HEK293 (cell line): ENCODE data around the gene TXNRD2.
A peak's percentile ranks its signal among the peaks of the same experiment; 100 is the strongest.

Experiments
- CTCF ChIA-PET: fragments of 350-600 bp; formaldehyde crosslinking; extraction: SDS; loops from one replicate; lab custom pipeline; 2021; ENCODE audit warnings: antibody characterized with exemption; lab: Yijun Ruan, JAX
- POLR2A ChIA-PET: fragments of 300-600 bp; formaldehyde crosslinking; extraction: SDS; loops from one replicate; lab custom pipeline; 2020; ENCODE audit warnings: antibody characterized with exemption, inconsistent platforms; lab: Yijun Ruan, JAX
- H3K27ac ChIP-seq: fragments of 200-500 bp; sonication (Bioruptor generic); 2 replicates; pipeline ENCODE4 v1.5.1; 2014; ENCODE audit warnings: low read depth, low read length, control low read depth, inconsistent platforms; ENCODE audit errors: extremely low read depth
- H3K36me3 ChIP-seq, 2 experiments: fragments of 200-500 bp in 1 of 2; sonication (Bioruptor generic) in 1 of 2; 1 replicate in 1 of 2; 2 replicates in 1 of 2; pipeline ENCODE4 v1.5.1; 2014 to 2017; ENCODE audit warnings: inconsistent platforms in 2 of 2, low read length in 2 of 2; ENCODE audit not compliant: control insufficient read depth in 2 of 2, insufficient read depth in 1 of 2
- H3K4me1 ChIP-seq: fragments of 200-500 bp; sonication (Bioruptor generic); 2 replicates; pipeline ENCODE4 v1.5.1; 2014; ENCODE audit warnings: mild to moderate bottlenecking, low read length, inconsistent platforms; ENCODE audit not compliant: control insufficient read depth, insufficient read depth
- H3K4me3 ChIP-seq: 2 replicates; pipeline ENCODE4 v1.5.1; 2011; ENCODE audit warnings: low read depth, mild to moderate bottlenecking, control low read depth, low read length, moderate library complexity
- H3K9me3 ChIP-seq: fragments of 200-500 bp; sonication (Bioruptor generic); 2 replicates; pipeline ENCODE4 v1.5.1; 2014; ENCODE audit warnings: low read depth, low read length, inconsistent platforms; ENCODE audit not compliant: control insufficient read depth, insufficient read depth
- EGR2 ChIP-seq: fragments of 450-650 bp; formaldehyde crosslinking; IDR thresholded peaks from 2 replicates; pipeline ENCODE4 v1.5.1; 2016; ENCODE audit warnings: low read depth, missing biosample characterization, missing genetic modification characterization
- GLIS1 ChIP-seq: fragments of 450-650 bp; formaldehyde crosslinking; IDR thresholded peaks from 2 replicates; pipeline ENCODE4 v1.5.1; 2016; ENCODE audit warnings: missing biosample characterization, missing genetic modification characterization
- GLIS2 ChIP-seq: fragments of 450-650 bp; formaldehyde crosslinking; IDR thresholded peaks from 2 replicates; pipeline ENCODE4 v1.5.1; 2016; ENCODE audit warnings: missing biosample characterization, missing genetic modification characterization
- HOXD13 ChIP-seq: sonication (generic); formaldehyde crosslinking; IDR thresholded peaks from 2 replicates; pipeline ENCODE4 v1.8.0; 2022; ENCODE audit warnings: missing genetic modification reagents, borderline replicate concordance
- KLF1 ChIP-seq: fragments of 450-650 bp; formaldehyde crosslinking; IDR thresholded peaks from 2 replicates; pipeline ENCODE4 v1.5.1; 2016; ENCODE audit warnings: missing biosample characterization, missing genetic modification characterization
- KLF9 ChIP-seq: fragments of 450-650 bp; formaldehyde crosslinking; IDR thresholded peaks from 2 replicates; pipeline ENCODE4 v1.5.1; 2016; ENCODE audit warnings: missing biosample characterization, missing genetic modification characterization, low read depth
- SP7 ChIP-seq: fragments of 450-650 bp; formaldehyde crosslinking; IDR thresholded peaks from 2 replicates; pipeline ENCODE4 v1.5.1; 2016; ENCODE audit warnings: missing biosample characterization, missing genetic modification characterization
- ZBTB44 ChIP-seq: fragments of 450-650 bp; IDR thresholded peaks from 2 replicates; pipeline ENCODE4 v1.5.1; 2018; ENCODE audit warnings: missing biosample characterization, mild to moderate bottlenecking, missing genetic modification characterization
- ZFHX2 ChIP-seq: fragments of 450-650 bp; formaldehyde crosslinking; conservative IDR thresholded peaks from 2 replicates; pipeline ENCODE4 v1.5.1; 2016; ENCODE audit warnings: missing biosample characterization, missing genetic modification characterization
- ZIC2 ChIP-seq: fragments of 450-650 bp; formaldehyde crosslinking; IDR thresholded peaks from 2 replicates; pipeline ENCODE4 v1.5.1; 2016; ENCODE audit warnings: missing biosample characterization, missing genetic modification characterization
- ZNF140 ChIP-seq: fragments of 450-650 bp; formaldehyde crosslinking; IDR thresholded peaks from 2 replicates; pipeline ENCODE4 v1.5.1; 2016; ENCODE audit warnings: missing biosample characterization, missing genetic modification characterization
- ZNF24 ChIP-seq: fragments of 450-650 bp; formaldehyde crosslinking; IDR thresholded peaks from 2 replicates; pipeline ENCODE4 v1.5.1; 2016; ENCODE audit warnings: missing biosample characterization, missing genetic modification characterization
- ZNF366 ChIP-seq: fragments of 450-650 bp; formaldehyde crosslinking; conservative IDR thresholded peaks from 2 replicates; pipeline ENCODE4 v1.5.1; 2016; ENCODE audit warnings: missing biosample characterization, missing genetic modification characterization
- ZNF37A ChIP-seq: fragments of 450-650 bp; IDR thresholded peaks from 2 replicates; pipeline ENCODE4 v1.5.1; 2018; ENCODE audit warnings: missing biosample characterization, missing genetic modification characterization
- ZNF555 ChIP-seq: fragments of 450-650 bp; formaldehyde crosslinking; conservative IDR thresholded peaks from 2 replicates; pipeline ENCODE4 v1.5.1; 2017; ENCODE audit warnings: missing biosample characterization, mild to moderate bottlenecking, missing genetic modification characterization, inconsistent platforms
- ZNF560 ChIP-seq: fragments of 450-650 bp; formaldehyde crosslinking; IDR thresholded peaks from 2 replicates; pipeline ENCODE4 v1.5.1; 2017; ENCODE audit warnings: missing biosample characterization, missing genetic modification characterization, borderline replicate concordance
- ZNF561 ChIP-seq: fragments of 450-650 bp; IDR thresholded peaks from 2 replicates; pipeline ENCODE4 v1.5.1; 2018; ENCODE audit warnings: missing biosample characterization, missing genetic modification characterization, borderline replicate concordance
- ZNF596 ChIP-seq: fragments of 450-650 bp; IDR thresholded peaks from 2 replicates; pipeline ENCODE4 v1.5.0; 2018; ENCODE audit warnings: missing biosample characterization, mild to moderate bottlenecking, missing genetic modification characterization, moderate library complexity
- ZNF624 ChIP-seq: fragments of 450-650 bp; formaldehyde crosslinking; IDR thresholded peaks from 2 replicates; pipeline ENCODE4 v1.5.1; 2017; ENCODE audit warnings: missing biosample characterization, missing genetic modification characterization
- TF ChIP-seq, protein P1 (sequence below): fragments of 450-650 bp; formaldehyde crosslinking; IDR thresholded peaks from 2 replicates; pipeline ENCODE4 v1.5.1; 2016; ENCODE audit warnings: missing biosample characterization, missing genetic modification characterization
- TF ChIP-seq, protein P2 (sequence below): fragments of 450-650 bp; formaldehyde crosslinking; IDR thresholded peaks from 2 replicates; pipeline ENCODE4 v1.5.1; 2016; ENCODE audit warnings: missing biosample characterization, missing genetic modification characterization
- TF ChIP-seq, protein P3 (sequence below): fragments of 450-650 bp; formaldehyde crosslinking; IDR thresholded peaks from 2 replicates; pipeline ENCODE4 v1.5.1; 2016; ENCODE audit warnings: missing biosample characterization, missing genetic modification characterization

The TXNRD2 gene

DNA sequence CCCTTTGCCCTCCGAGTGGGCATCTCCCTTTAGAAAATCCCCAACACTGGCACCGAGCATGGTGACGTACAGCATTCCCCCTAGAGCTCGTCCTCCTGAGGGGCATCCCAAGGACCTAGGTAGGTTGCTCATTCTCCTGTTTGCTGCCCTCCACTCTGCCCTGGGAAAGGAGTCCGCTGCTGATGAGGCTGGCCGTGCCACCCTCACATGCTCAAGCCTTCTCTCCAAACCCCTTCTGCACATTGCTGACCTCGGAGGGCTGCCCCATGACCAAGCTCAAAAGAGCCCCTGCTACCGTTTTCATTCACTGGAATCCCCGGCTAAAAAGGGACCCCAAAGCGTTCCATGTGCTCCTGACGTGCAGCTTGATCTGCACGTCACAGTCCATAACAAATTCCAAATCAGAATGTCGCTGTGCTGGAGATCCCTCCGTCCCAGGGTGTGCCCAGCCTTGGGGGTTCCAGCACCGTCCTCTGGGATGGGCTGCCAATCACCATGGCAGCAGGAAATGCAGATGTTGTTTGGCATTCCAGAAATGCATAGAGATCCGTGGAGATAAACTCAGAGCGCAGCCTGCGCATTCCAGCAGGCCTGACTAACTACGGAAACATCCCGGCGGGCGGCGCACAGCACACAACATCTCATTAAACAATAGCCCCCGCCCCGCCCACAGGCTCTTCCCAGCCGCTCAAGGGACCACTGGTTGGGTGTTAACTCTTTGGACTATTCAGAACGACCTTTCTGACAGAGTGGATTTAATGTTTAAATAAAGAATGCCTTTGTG lies 60.6 kb downstream of the TXNRD2 start (continued):
- TF ChIP-seq, protein P1, sequence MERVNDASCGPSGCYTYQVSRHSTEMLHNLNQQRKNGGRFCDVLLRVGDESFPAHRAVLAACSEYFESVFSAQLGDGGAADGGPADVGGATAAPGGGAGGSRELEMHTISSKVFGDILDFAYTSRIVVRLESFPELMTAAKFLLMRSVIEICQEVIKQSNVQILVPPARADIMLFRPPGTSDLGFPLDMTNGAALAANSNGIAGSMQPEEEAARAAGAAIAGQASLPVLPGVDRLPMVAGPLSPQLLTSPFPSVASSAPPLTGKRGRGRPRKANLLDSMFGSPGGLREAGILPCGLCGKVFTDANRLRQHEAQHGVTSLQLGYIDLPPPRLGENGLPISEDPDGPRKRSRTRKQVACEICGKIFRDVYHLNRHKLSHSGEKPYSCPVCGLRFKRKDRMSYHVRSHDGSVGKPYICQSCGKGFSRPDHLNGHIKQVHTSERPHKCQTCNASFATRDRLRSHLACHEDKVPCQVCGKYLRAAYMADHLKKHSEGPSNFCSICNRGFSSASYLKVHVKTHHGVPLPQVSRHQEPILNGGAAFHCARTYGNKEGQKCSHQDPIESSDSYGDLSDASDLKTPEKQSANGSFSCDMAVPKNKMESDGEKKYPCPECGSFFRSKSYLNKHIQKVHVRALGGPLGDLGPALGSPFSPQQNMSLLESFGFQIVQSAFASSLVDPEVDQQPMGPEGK (tag by site-specific recombination), result 0 out of 2 replicates have a peak, but pooled peaks have one; percentile 11
- TF ChIP-seq ZNF366 (tag by site-specific recombination) (0 out of 2 replicates have a peak, but pooled peaks have one; percentile 23), ZNF140 (tag by site-specific recombination) (no peak), SP7 (tag by site-specific recombination) (peak; percentile 93), KLF9 (tag by site-specific recombination) (peak; percentile 76), ZNF561 (no peak)

DNA sequence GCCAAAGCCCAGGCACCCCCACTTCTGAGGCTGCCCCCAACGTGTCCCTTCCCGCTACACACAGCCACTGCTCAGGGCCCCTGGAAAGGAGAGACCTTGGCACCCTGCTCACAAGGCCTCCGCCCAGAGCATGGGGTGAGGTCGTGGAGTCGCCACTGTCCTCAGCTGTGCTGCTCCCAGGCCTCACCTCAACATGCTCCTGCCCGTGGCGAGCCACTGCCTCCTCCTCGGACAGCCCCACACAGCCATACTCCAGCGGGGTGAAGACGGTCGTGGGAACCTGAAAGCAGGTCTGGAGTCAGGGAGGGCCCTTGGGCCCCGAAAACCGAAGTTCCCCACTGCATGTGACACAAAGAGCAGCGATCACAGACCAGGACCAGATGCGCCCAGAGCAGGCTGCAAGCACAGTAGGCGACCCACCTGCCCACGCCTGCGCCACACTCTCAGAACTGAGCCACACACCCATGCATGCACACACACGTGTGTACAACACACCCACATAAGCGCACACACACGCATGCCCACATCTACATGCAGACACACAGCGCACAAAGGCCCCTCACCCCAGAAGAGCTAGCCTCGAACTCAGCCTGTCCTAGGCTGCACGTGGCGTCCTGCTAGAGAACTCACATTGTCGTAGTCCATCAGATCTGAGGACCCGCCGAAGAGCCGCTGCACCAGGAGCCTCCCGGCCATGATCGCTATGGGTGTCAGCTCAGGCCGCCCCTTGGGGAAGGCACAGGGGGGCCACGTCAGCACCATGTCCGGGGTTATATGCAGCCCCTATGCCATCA lies 61.4 kb downstream of the TXNRD2 start:
- Histone ChIP-seq H3K4me3 (no peak overlapping the region), H3K27ac (no peak overlapping the region), H3K9me3 (no peaks in the 10 kb centered on the region), H3K36me3 (no peaks in the 10 kb centered on the region), H3K4me1 (peaks cover 21% of the 10 kb centered on the region)
- ChIA-PET POLR2A (interaction anchor here (1.0 to 2.4 kb wide), 7 partner anchors 11 to 74 kb away, joined by 3 to 8 read pairs (median 5); partner anchors contain the start of genes GNB1L and RTL10), CTCF (interaction anchor here (0.5 to 1.5 kb wide), 5 partner anchors 13 to 1865 kb away, joined by 3 to 6 read pairs (median 4); no protein-coding TSS in a partner anchor)
- TF ChIP-seq ZNF596 (tag by site-specific recombination), result no peak
- TF ChIP-seq ZFHX2 (tag by site-specific recombination), result peak; percentile 68
- TF ChIP-seq, protein P2, sequence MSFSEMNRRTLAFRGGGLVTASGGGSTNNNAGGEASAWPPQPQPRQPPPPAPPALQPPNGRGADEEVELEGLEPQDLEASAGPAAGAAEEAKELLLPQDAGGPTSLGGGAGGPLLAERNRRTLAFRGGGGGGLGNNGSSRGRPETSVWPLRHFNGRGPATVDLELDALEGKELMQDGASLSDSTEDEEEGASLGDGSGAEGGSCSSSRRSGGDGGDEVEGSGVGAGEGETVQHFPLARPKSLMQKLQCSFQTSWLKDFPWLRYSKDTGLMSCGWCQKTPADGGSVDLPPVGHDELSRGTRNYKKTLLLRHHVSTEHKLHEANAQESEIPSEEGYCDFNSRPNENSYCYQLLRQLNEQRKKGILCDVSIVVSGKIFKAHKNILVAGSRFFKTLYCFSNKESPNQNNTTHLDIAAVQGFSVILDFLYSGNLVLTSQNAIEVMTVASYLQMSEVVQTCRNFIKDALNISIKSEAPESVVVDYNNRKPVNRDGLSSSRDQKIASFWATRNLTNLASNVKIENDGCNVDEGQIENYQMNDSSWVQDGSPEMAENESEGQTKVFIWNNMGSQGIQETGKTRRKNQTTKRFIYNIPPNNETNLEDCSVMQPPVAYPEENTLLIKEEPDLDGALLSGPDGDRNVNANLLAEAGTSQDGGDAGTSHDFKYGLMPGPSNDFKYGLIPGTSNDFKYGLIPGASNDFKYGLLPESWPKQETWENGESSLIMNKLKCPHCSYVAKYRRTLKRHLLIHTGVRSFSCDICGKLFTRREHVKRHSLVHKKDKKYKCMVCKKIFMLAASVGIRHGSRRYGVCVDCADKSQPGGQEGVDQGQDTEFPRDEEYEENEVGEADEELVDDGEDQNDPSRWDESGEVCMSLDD (tag by site-specific recombination), result no peak
- no peak for TF ChIP-seq ZNF624 (tag by site-specific recombination)
- TF ChIP-seq ZNF24 (tag by site-specific recombination), result no peak
- TF ChIP-seq EGR2 (tag by site-specific recombination), result peak; percentile 37; the same call in 1 of the 2 replicates
- no peak for TF ChIP-seq ZNF560 (tag by site-specific recombination)
- no peak for TF ChIP-seq HOXD13 (CRISPR knock-in tag)
- TF ChIP-seq ZNF37A (tag by site-specific recombination), result no peak
- peak; percentile 7; the same call in 1 of the 2 replicates for TF ChIP-seq KLF1 (tag by site-specific recombination)

DNA sequence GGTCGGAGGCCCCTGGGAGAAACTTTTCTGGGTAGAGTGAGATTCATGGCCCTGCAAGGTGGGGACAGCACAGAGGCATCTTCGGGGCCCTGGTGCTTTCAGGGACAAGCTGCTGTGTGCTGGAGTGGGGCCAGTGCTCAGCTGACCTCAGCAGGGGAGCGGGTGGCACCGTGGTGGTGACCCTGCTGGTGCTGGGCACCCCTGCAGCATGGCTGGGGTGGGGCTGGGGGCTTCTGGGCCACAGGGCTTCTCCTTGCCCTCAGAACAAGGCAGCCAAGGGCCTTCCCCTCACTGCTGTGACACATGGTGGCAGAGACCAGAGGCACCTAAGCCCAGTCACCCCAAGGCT lies 62.0 kb downstream of the TXNRD2 start:
- H3K4me1 ChIP-seq, result peaks cover 27% of the 10 kb centered on the region
- H3K36me3 ChIP-seq, result no peaks in the 10 kb centered on the region
- POLR2A ChIA-PET, result interaction anchor here (1.4 kb wide), 1 partner anchor 25 kb away, joined by 4 read pairs; no protein-coding TSS in a partner anchor
- no peak overlapping the region for H3K4me3 ChIP-seq
- H3K9me3 ChIP-seq, result no peaks in the 10 kb centered on the region
- CTCF ChIA-PET, result no interaction called here
- H3K27ac ChIP-seq, result no peak overlapping the region
- TF ChIP-seq KLF1 (tag by site-specific recombination) (0 out of 2 replicates have a peak, but pooled peaks have one; percentile 7), ZBTB44 (tag by site-specific recombination) (no peak), GLIS2 (tag by site-specific recombination) (peak; percentile 25; the same call in 1 of the 2 replicates), ZNF555 (tag by site-specific recombination) (no peak), GLIS1 (tag by site-specific recombination) (peak; percentile 25; the same call in 1 of the 2 replicates), ZIC2 (tag by site-specific recombination) (peak; percentile 22; the same call in 1 of the 2 replicates)
- TF ChIP-seq, protein P3, sequence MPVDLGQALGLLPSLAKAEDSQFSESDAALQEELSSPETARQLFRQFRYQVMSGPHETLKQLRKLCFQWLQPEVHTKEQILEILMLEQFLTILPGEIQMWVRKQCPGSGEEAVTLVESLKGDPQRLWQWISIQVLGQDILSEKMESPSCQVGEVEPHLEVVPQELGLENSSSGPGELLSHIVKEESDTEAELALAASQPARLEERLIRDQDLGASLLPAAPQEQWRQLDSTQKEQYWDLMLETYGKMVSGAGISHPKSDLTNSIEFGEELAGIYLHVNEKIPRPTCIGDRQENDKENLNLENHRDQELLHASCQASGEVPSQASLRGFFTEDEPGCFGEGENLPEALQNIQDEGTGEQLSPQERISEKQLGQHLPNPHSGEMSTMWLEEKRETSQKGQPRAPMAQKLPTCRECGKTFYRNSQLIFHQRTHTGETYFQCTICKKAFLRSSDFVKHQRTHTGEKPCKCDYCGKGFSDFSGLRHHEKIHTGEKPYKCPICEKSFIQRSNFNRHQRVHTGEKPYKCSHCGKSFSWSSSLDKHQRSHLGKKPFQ (tag by site-specific recombination), result no peak
